ENCODE data around the gene NNAT.

DNA sequence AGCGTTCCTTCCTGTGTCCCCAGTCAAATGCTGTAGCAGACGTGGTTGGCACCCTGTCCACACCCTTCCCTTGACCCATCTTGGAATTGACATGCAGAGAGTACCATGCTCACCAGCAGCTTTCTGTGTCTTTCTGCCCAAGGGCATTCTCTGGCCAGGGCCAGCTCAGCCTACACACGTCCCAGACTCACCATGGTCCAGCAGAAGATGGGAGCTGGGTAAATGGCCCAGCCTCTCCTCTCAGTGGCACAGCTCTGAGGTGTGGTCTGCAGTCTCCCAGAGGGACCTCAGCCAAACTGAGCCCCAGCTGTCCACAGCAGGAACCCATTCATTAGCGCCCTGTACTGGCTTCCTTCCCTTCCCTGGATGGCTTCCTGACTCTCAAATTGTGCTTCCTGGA is 37.7 kb downstream of the NNAT start:
- TF ChIP-seq, protein P1, sequence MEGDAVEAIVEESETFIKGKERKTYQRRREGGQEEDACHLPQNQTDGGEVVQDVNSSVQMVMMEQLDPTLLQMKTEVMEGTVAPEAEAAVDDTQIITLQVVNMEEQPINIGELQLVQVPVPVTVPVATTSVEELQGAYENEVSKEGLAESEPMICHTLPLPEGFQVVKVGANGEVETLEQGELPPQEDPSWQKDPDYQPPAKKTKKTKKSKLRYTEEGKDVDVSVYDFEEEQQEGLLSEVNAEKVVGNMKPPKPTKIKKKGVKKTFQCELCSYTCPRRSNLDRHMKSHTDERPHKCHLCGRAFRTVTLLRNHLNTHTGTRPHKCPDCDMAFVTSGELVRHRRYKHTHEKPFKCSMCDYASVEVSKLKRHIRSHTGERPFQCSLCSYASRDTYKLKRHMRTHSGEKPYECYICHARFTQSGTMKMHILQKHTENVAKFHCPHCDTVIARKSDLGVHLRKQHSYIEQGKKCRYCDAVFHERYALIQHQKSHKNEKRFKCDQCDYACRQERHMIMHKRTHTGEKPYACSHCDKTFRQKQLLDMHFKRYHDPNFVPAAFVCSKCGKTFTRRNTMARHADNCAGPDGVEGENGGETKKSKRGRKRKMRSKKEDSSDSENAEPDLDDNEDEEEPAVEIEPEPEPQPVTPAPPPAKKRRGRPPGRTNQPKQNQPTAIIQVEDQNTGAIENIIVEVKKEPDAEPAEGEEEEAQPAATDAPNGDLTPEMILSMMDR (IDR thresholded peaks at IDR 0.05) = no peak
- TF ChIP-seq POLR2AphosphoS5 (IDR thresholded peaks at IDR 0.05) = no peak
- TF ChIP-seq POLR2A (IDR thresholded peaks at IDR 0.05) = no peak
- no peak for TF ChIP-seq EP300 (IDR thresholded peaks at IDR 0.05)

Measured in stomach (tissue), 4 donors.